ENCODE measurements around the gene TYRP1. TPM values are rescaled to one million over a fixed set of nuclear protein-coding genes. Genes with fewer than 3 reads are reported as not detected.

Gene TYRP1
- polyA plus RNA-seq, 1 of the 3 experiments (the other 2 are of a cell fraction) = not detected

- no peak overlapping the region for H3K9ac ChIP-seq
- TF ChIP-seq EZH2phosphoT487 (IDR thresholded peaks at IDR 0.05; ENCODE audit: borderline replicate concordance, low read depth) = no peak
- peak; percentile 47 for TF ChIP-seq RAD21 (IDR thresholded peaks at IDR 0.05; ENCODE audit: low read length)
- TF ChIP-seq CTCF (IDR thresholded peaks at IDR 0.05) = peak; percentile 36
- H3K36me3 ChIP-seq (replicated peaks in 1 of 2; ENCODE audit: control insufficient read depth in 1 of 2, insufficient read depth in 2 of 2, low read length in 1 of 2) = no peaks in the 10 kb centered on the region
- no peak overlapping the region for H3K4me3 ChIP-seq (ENCODE audit: low read depth in 2 of 2, low read length in 1 of 2)
- H3F3A ChIP-seq (replicated peaks; ENCODE audit: insufficient read depth) = no peaks in the 10 kb centered on the region
- WGBS (ENCODE audit: low lambda C conversion rate) = 35% methylated on average over 2 of the region's 2 CpGs
- H3K9me3 ChIP-seq = no peaks in the 10 kb centered on the region
- DNase-seq = no peak
- no peaks in the 10 kb centered on the region for H3K79me2 ChIP-seq (ENCODE audit: insufficient read depth)
- no peaks in the 10 kb centered on the region for H3K4me1 ChIP-seq (ENCODE audit: control insufficient read depth in 1 of 2, insufficient read depth in 2 of 2, low read depth in 1 of 2, low read length in 1 of 2)
- no peak overlapping the region for H2AFZ ChIP-seq (ENCODE audit: low read depth)
- no peaks in the 10 kb centered on the region for H3K27me3 ChIP-seq (ENCODE audit: insufficient read depth)
- no peaks in the 10 kb centered on the region for H3K9me2 ChIP-seq
- POLR2A ChIA-PET = no interaction called here
- CTCF ChIA-PET = no interaction called here
- H3K4me2 ChIP-seq = no peak overlapping the region
- no peaks in the 10 kb centered on the region for H4K20me1 ChIP-seq (ENCODE audit: insufficient read depth)
- no peak overlapping the region for H3K27ac ChIP-seq (ENCODE audit: low read depth in 2 of 2, low read length in 1 of 2)
Measured at GRCh38 chr9:12666813-12667212, 26.4 kb upstream of the TYRP1 start.

- H3K27ac ChIP-seq (ENCODE audit: low read depth in 2 of 2, low read length in 1 of 2) = no peak overlapping the region
- H3K4me2 ChIP-seq = no peak overlapping the region
- no peak overlapping the region for H3K9ac ChIP-seq
- no peaks in the 10 kb centered on the region for H3F3A ChIP-seq (replicated peaks; ENCODE audit: insufficient read depth)
- no peak overlapping the region for H3K4me3 ChIP-seq (ENCODE audit: low read depth in 2 of 2, low read length in 1 of 2)
- 68% methylated on average over 3 of the region's 3 CpGs for WGBS (ENCODE audit: low lambda C conversion rate)
- DNase-seq = no peak
- H3K9me2 ChIP-seq = 0 out of 2 replicates have a peak, but pooled peaks cover 4% of the 10 kb centered on the region
- H4K20me1 ChIP-seq (ENCODE audit: insufficient read depth) = no peaks in the 10 kb centered on the region
- H3K36me3 ChIP-seq (replicated peaks in 1 of 2; ENCODE audit: control insufficient read depth in 1 of 2, insufficient read depth in 2 of 2, low read length in 1 of 2) = no peaks in the 10 kb centered on the region
- ChIA-PET CTCF (no interaction called here), POLR2A (no interaction called here)
- no peak for TF ChIP-seq NRF1 (IDR thresholded peaks at IDR 0.05; ENCODE audit: low read depth, low read length)
- TF ChIP-seq GABPA (IDR thresholded peaks at IDR 0.05; ENCODE audit: low read depth) = no peak
- TF ChIP-seq CTCF (IDR thresholded peaks at IDR 0.05) = no peak
- no peak for TF ChIP-seq YY1 (IDR thresholded peaks at IDR 0.05; ENCODE audit: low read depth)
- no peak for TF ChIP-seq REST (IDR thresholded peaks at IDR 0.05; ENCODE audit: low read depth, low read length)
- TF ChIP-seq SIN3A (IDR thresholded peaks at IDR 0.05; ENCODE audit: borderline replicate concordance, low read depth, low read length) = no peak
- no peak for TF ChIP-seq TAF1 (IDR thresholded peaks at IDR 0.05; ENCODE audit: borderline replicate concordance, low read depth, low read length)
- no peak for TF ChIP-seq EP300 (IDR thresholded peaks at IDR 0.05; ENCODE audit: borderline replicate concordance in 1 of 2, low read depth in 1 of 2, low read length in 1 of 2)
- TF ChIP-seq SMC3 (IDR thresholded peaks at IDR 0.05; ENCODE audit: low read depth, low read length) = no peak
- TF ChIP-seq MAX (IDR thresholded peaks at IDR 0.05; ENCODE audit: low read depth) = no peak
- no peak for TF ChIP-seq FOSL2 (IDR thresholded peaks at IDR 0.05; ENCODE audit: borderline replicate concordance, low read depth)
- no peak for TF ChIP-seq GATA2 (CRISPR knock-in tag; IDR thresholded peaks at IDR 0.05)
- TF ChIP-seq ELF1 (IDR thresholded peaks at IDR 0.05) = no peak
- TF ChIP-seq NFIC (IDR thresholded peaks at IDR 0.05; ENCODE audit: borderline replicate concordance) = no peak
- H2AFZ ChIP-seq (ENCODE audit: low read depth) = no peak overlapping the region
- no peaks in the 10 kb centered on the region for H3K27me3 ChIP-seq (ENCODE audit: insufficient read depth)
- H3K4me1 ChIP-seq (ENCODE audit: control insufficient read depth in 1 of 2, insufficient read depth in 2 of 2, low read depth in 1 of 2, low read length in 1 of 2) = no peaks in the 10 kb centered on the region
- H3K79me2 ChIP-seq (ENCODE audit: insufficient read depth) = no peaks in the 10 kb centered on the region
- no peaks in the 10 kb centered on the region for H3K9me3 ChIP-seq
Measured at GRCh38 chr9:12667892-12668291, 25.3 kb upstream of the TYRP1 start.
